GM12801 (cell line): ENCODE data around the gene ANKS6.

Experiments
- CTCF ChIP-seq: IDR thresholded peaks from one replicate; pipeline ENCODE4 v1.5.1; 2011; ENCODE audit warnings: control low read depth; ENCODE audit not compliant: insufficient read length; ENCODE audit errors: extremely low read depth

The ANKS6 gene

GRCh38 chr9:98826716-98827115 is 30.4 kb upstream of the ANKS6 start:
- no peak for TF ChIP-seq CTCF

GRCh38 chr9:98825414-98825813 is 29.1 kb upstream of the ANKS6 start:
- no peak for TF ChIP-seq CTCF

GRCh38 chr9:98823666-98824334 is 27.4 kb upstream of the ANKS6 start:
- no peak for TF ChIP-seq CTCF

GRCh38 chr9:98822661-98823060 is 26.3 kb upstream of the ANKS6 start:
- TF ChIP-seq CTCF = no peak

- TF ChIP-seq CTCF = no peak
These were observed 25.5 kb upstream of the ANKS6 start for GRCh38 chr9:98821831-98822230.

GRCh38 chr9:98819231-98819630 is 22.9 kb upstream of the ANKS6 start:
- TF ChIP-seq CTCF = no peak

- TF ChIP-seq CTCF = no peak
These were observed 22.4 kb upstream of the ANKS6 start for GRCh38 chr9:98818764-98819163.

- TF ChIP-seq CTCF = no peak
These were observed 19.1 kb upstream of the ANKS6 start for GRCh38 chr9:98815391-98815951.
